MM.1S (cell line): ENCODE measurements around the gene KCTD15.
A peak's percentile ranks its signal among the peaks of the same experiment; 100 is the strongest.

Experiments
- CTCF ChIP-seq: fragments of 300-600 bp; sonication (generic); IDR thresholded peaks from 2 replicates; pipeline ENCODE4 v1.5.1; 2016; ENCODE audit warnings: antibody characterized with exemption, low read length, mixed read lengths
- EZH2 ChIP-seq: fragments of 300-600 bp; sonication (generic); optimal IDR thresholded peaks from 2 replicates; pipeline ENCODE3; 2017; ENCODE audit warnings: low read depth, mild to moderate bottlenecking, antibody characterized with exemption, low read length, mixed read lengths
- EZH2phosphoT487 ChIP-seq: fragments of 300-600 bp; sonication (generic); IDR thresholded peaks from 2 replicates; pipeline ENCODE4 v1.6.1; 2018; ENCODE audit warnings: antibody characterized with exemption, low read length

GRCh38 chr19:33771384-33772101 lies 25.1 kb upstream of the KCTD15 start:
- no peak for TF ChIP-seq EZH2
- TF ChIP-seq CTCF, result peak; percentile 87
- TF ChIP-seq EZH2phosphoT487, result no peak
